HUDEP-2 (cell line): ENCODE results near the gene LCN6.
A peak's percentile ranks its signal among the peaks of the same experiment; 100 is the strongest.

Experiments
- DNase-seq, 76 experiments: peaks; one replicate each; lab custom pipeline; 2025; ENCODE audit not compliant: unreplicated experiment in 76 of 76; lab: John Stamatoyannopoulos, UW

The LCN6 gene

GRCh38 chr9:136695435-136695895 lies 52.9 kb downstream of the LCN6 start:
- DNase-seq, result no peak

- no peak for DNase-seq
These were observed 53.5 kb downstream of the LCN6 start for GRCh38 chr9:136694872-136695247.

- peak in 39 of 76 experiments; percentile 8 to 69 (median 41) for DNase-seq
These were observed 54.0 kb downstream of the LCN6 start for GRCh38 chr9:136694163-136694871.
